Right atrium auricular region (tissue), 2 donors: ENCODE data around the gene CALML4. TPM values are rescaled to one million over a fixed set of nuclear protein-coding genes. Genes with fewer than 3 reads are reported as not detected.
A peak's percentile ranks its signal among the peaks of the same experiment; 100 is the strongest.

Source experiments
- DNase-seq: peaks from one replicate; pipeline ENCODE4 v3.0.0-alpha.2; 2019; ENCODE audit warnings: low spot score
- H3K27ac ChIP-seq, 2 donors: fragments of 200-600 bp; sonication (generic); 1 replicate in 1 of 2; 2 replicates in 1 of 2; pipeline ENCODE4 v1.5.1; 2016 to 2019
- H3K27me3 ChIP-seq, 2 donors: fragments of 200-600 bp; sonication (generic); one replicate each; pipeline versions ENCODE4 v1.5.1 to v1.6.0; 2017 to 2019
- H3K36me3 ChIP-seq: fragments of 200-600 bp; sonication (generic); one replicate; pipeline ENCODE4 v1.5.1; 2016
- H3K4me1 ChIP-seq, 2 donors: fragments of 200-600 bp; sonication (generic); one replicate each; pipeline versions ENCODE4 v1.5.1 to v1.6.0; 2017 to 2019
- H3K4me3 ChIP-seq, 2 donors: fragments of 200-600 bp; sonication (generic); 1 replicate in 1 of 2; 2 replicates in 1 of 2; pipeline ENCODE4 v1.5.1; 2017 to 2019; ENCODE audit warnings: mild to moderate bottlenecking in 1 of 2, moderate library complexity in 1 of 2
- H3K9me3 ChIP-seq, 2 donors: fragments of 200-600 bp; sonication (generic); one replicate each; pipeline ENCODE4 v1.5.1; 2019
- total RNA-seq, 2 donors: library from RNA; depleted of rRNA; stranded (reverse); fragments of >200 nt; gene quantifications; one replicate each; pipeline ENCODE4 v1.1.0, GENCODE V29; 2016
- TF ChIP-seq, protein P1 (sequence below), 2 donors: fragments of 200-600 bp; sonication (generic); IDR thresholded peaks; one replicate each; pipeline ENCODE4 v1.5.1; 2019; ENCODE audit warnings: antibody characterized with exemption in 2 of 2

Gene CALML4
- total RNA-seq, 2 donors from 2014 or later: 0.52 to 2.1 TPM

GRCh38 chr15:68201879-68202261, 3.3 kb downstream of the CALML4 start:
- H3K9me3 ChIP-seq: no peaks in the 10 kb centered on the region
- H3K36me3 ChIP-seq: no peaks in the 10 kb centered on the region
- H3K27me3 ChIP-seq: no peaks in the 10 kb centered on the region
- TF ChIP-seq, protein P1, sequence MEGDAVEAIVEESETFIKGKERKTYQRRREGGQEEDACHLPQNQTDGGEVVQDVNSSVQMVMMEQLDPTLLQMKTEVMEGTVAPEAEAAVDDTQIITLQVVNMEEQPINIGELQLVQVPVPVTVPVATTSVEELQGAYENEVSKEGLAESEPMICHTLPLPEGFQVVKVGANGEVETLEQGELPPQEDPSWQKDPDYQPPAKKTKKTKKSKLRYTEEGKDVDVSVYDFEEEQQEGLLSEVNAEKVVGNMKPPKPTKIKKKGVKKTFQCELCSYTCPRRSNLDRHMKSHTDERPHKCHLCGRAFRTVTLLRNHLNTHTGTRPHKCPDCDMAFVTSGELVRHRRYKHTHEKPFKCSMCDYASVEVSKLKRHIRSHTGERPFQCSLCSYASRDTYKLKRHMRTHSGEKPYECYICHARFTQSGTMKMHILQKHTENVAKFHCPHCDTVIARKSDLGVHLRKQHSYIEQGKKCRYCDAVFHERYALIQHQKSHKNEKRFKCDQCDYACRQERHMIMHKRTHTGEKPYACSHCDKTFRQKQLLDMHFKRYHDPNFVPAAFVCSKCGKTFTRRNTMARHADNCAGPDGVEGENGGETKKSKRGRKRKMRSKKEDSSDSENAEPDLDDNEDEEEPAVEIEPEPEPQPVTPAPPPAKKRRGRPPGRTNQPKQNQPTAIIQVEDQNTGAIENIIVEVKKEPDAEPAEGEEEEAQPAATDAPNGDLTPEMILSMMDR (IDR thresholded peaks at IDR 0.05): no peak
- peak; percentile 7 for DNase-seq
- H3K4me1 ChIP-seq: peaks cover 0 to 45% of the 10 kb centered on the region in 2 donors
- no peak overlapping the region for H3K4me3 ChIP-seq
- H3K27ac ChIP-seq: no peak overlapping the region

GRCh38 chr15:68201153-68201878, 3.8 kb downstream of the CALML4 start:
- Histone ChIP-seq H3K4me3 (no peak overlapping the region), H3K4me1 (peaks cover 0 to 42% of the 10 kb centered on the region in 2 donors), H3K36me3 (no peaks in the 10 kb centered on the region), H3K27ac (no peak overlapping the region), H3K27me3 (no peaks in the 10 kb centered on the region), H3K9me3 (no peaks in the 10 kb centered on the region)
- TF ChIP-seq, protein P1 (IDR thresholded peaks at IDR 0.05): no peak
- DNase-seq: no peak

GRCh38 chr15:68200016-68200861, 4.9 kb downstream of the CALML4 start:
- DNase-seq: no peak
- Histone ChIP-seq H3K36me3 (no peaks in the 10 kb centered on the region), H3K9me3 (no peaks in the 10 kb centered on the region), H3K27me3 (no peaks in the 10 kb centered on the region), H3K4me1 (peaks cover 0 to 31% of the 10 kb centered on the region in 2 donors), H3K27ac (no peak overlapping the region), H3K4me3 (no peak overlapping the region)
- TF ChIP-seq, protein P1 (IDR thresholded peaks at IDR 0.05): no peak

- Histone ChIP-seq H3K4me1 (peaks cover 0 to 25% of the 10 kb centered on the region in 2 donors), H3K36me3 (no peaks in the 10 kb centered on the region), H3K4me3 (no peak overlapping the region), H3K27ac (no peak overlapping the region), H3K9me3 (no peaks in the 10 kb centered on the region), H3K27me3 (no peaks in the 10 kb centered on the region)
- DNase-seq: no peak
- TF ChIP-seq, protein P1 (IDR thresholded peaks at IDR 0.05): no peak
Measured at GRCh38 chr15:68199340-68199739, 5.8 kb downstream of the CALML4 start.

- no peak overlapping the region for H3K27ac ChIP-seq
Measured at GRCh38 chr15:68197661-68198437, 7.3 kb downstream of the CALML4 start.

More at GRCh38 chr15:68197661-68198437, 7.3 kb downstream of the CALML4 start:
- no peak overlapping the region for H3K4me3 ChIP-seq
- H3K9me3 ChIP-seq: no peaks in the 10 kb centered on the region
- TF ChIP-seq, protein P1 (IDR thresholded peaks at IDR 0.05): no peak
- H3K27me3 ChIP-seq: no peaks in the 10 kb centered on the region
- H3K36me3 ChIP-seq: peaks cover 2% of the 10 kb centered on the region
- peaks cover 0 to 30% of the 10 kb centered on the region in 2 donors for H3K4me1 ChIP-seq
- DNase-seq: no peak
